Stimulated activated naive CD8-positive, alpha-beta T cell treated with anti-CD3 and anti-CD28 coated beads, Interleukin-15, Interleukin-2, amounts not matched to agents 100 U/mL and 50 U/mL, for 24 hours (primary cell): ENCODE data around the gene RCOR3.
A peak's percentile ranks its signal among the peaks of the same experiment; 100 is the strongest.

Experiments
- ATAC-seq: fragments of 150-1000 bp; cut with Tn5 transposase; one replicate; pipeline ENCODE4 v1.10.0; 2021
- DNase-seq: peaks from one replicate; pipeline ENCODE4 v3.0.0; 2021

The RCOR3 gene

GRCh38 chr1:211324992-211325775 is 66.0 kb downstream of the RCOR3 start:
- DNase-seq (no peak), ATAC-seq (no peak)

DNA sequence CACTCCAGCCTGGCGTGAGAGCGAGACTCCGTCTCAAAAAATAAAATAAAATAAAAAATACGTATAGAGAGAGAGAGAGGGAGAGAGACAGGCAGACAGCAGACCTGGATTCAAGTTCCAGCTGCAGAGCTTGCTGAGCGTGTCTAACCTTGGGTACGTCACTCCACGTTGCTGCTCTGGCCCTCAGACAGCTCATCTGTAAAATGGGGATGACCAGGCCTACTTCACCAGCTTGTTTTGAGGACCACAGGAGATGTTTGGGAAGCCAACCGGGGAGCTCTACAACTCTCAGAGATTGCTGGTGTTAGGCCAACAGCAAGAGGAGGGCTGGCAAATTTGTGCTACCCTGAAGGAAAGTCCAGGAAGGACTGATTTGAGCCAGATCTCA is 67.0 kb downstream of the RCOR3 start:
- DNase-seq (no peak), ATAC-seq (no peak)

- peak; percentile 68 for DNase-seq
These were observed 67.6 kb downstream of the RCOR3 start, which contains the start of gene TRAF5 for GRCh38 chr1:211326528-211327345. Gene TRAF5 (plus strand): TSS chr1:211326833. CDS start chr1:211353240, 26,407 bp downstream.

GRCh38 chr1:211327346-211327921 is 68.3 kb downstream of the RCOR3 start:
- ATAC-seq (no peak), DNase-seq (no peak)

More at GRCh38 chr1:211326528-211327345, 67.6 kb downstream of the RCOR3 start, which contains the start of gene TRAF5:
- ATAC-seq = peak; percentile 5

DNA sequence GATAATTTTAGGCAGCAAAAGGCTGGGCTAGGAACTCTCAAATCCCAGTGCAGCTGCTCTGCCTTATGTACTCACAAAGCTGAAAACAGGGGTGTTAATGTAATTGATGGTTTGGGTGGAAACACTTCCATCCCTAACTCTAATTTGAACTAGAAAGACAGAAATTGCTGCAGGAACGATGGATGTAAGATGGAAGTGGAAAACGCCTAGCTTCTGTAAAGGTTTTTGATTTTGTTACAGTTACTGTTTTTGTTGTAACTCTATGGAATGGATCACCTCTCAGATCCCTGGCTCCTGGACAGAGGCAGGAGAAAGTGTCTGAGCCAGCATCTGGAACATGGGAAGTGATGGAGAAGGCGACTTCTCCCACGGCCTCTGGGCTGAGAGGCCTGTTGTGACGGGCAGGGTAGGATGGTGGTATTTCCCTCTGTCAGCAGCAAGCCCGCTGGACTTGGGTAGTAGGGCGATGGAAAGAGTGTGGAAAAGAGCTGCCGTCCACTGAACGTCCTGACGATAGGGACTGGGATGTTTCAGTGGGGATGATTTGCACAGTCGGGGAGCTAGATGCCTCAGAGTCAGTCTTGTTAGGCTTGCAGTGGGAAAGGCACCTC is 69.0 kb downstream of the RCOR3 start:
- no peak for DNase-seq
- no peak for ATAC-seq

DNA sequence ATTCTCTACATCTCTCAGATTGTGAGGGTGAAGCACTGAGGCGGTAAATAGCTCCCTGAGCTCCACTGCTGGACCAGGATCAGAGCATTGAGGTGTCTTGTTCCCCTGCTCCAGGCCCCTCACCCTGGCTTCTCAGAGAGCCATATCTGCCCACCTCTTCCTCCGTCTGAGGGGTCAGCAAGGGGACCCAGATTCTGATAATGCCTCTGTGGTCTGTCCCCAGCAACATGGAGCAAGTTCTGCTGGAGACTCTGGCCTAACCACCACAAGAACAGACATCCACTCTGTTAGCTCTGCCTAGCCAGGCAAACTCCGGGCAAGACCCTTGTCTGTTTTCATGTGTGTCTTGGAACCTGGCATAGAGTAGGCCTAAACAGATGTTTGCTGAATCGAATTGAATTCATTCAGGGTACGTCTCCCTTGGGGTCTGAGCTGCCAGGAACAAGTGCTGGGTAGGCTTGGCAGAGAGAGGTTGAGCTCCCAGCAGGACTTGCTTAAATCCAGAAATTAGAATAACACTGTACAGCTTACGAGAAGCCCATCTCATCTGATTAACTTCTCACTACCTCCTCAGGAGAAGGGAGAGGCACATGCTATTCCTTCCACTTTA is 69.8 kb downstream of the RCOR3 start:
- no peak for ATAC-seq
- DNase-seq = no peak

GRCh38 chr1:211329764-211330201 is 70.6 kb downstream of the RCOR3 start:
- DNase-seq (no peak), ATAC-seq (no peak)

DNA sequence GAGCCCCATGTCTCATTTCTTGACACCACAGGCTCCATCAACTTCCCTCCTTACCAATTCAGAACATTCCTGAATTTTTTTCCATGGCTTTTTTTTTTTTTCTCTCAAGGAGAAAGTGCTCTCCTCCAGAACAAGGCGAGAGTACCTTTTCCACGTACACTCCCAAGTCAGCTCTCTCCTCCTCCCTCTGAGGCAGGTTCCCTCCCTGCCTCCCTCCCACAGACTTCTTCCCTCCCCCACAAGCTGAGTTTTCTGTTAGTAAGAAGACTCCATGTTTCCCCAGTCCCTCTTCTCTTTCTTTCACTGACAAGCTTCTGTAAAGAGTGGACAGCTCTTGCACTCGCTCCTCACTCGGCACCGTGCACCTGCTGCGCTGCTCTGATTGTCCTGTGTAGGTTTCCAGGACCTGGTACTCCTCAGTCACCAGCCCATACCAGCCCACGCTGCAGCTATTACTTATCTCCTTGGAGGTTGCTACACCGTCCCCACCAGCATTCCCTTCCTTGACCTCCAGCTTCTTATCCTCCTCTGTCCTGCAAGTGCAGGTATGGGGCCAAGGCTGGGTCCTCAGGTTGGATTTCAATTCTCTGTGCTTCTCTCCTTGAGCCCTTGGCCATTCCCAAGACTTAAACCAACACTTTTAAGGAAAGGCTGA is 71.2 kb downstream of the RCOR3 start:
- no peak for ATAC-seq
- DNase-seq = no peak

- ATAC-seq = no peak
- DNase-seq = no peak
These were observed 72.0 kb downstream of the RCOR3 start for GRCh38 chr1:211331011-211331709.

DNA sequence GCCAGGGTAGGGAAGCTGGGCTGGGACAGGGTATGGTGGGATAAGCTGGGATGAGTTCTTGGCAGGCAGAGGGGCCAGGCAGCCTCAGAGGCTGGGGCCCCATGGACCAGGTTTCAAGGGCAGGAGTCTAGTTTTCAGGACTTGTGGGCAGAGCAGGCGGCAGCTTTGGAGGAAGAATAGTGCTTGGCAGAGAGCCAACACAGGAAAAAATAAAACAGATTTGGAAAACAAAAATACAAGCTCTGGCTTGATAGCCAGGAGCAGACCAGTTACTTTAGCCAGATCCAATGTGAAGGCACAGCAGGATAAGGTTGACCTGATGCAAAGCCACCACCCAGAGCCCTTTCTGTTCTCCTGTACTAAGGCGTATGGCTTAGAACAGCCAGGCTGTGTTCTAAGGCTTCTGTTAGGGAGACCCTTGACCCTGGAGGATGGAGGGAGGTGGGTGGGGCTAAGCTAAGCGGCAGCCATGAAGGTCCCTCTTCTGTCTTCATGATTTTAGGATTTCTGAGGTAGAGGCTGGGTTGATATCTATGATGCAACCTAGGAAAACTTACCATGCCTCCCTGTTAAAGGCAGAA is 73.0 kb downstream of the RCOR3 start:
- no peak for ATAC-seq
- DNase-seq = no peak

DNA sequence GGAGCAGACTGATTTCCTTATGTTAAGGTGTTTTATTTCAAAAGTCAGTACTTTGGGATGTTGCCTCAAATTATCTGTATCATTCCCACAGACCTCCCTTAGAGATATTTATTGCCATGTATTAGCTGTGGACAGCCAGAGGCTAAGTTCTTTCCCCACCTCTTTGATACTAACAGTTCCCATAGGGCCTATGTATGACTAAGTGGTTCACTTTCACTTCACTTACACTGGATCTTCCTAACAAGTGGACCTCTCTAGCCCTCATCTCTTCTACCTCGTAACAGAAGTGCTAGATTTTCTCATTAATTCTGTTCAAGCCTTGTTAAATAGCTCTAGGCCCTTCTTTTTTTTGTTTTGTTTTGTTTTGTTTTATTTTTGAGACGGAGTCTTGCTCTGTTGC is 73.7 kb downstream of the RCOR3 start:
- ATAC-seq = no peak
- DNase-seq = no peak

DNA sequence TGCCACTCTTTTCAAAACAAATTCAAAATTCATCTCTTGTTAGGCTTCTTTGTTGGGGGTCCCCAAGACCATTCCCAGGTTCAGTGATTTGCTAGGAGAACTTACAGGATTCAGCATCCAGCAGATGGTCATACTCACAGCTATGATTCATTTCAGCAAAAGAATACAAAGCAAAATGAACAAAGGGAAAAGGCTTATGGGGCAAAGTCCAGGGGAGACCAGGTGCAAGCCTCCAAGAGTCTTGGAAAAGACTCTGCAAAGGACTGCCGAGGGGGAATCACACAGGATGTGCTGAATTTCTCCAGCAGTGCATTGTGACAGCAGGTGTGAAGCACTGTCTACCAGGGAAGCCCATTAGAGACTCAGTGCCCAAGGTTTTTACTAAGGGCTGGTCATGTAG is 74.7 kb downstream of the RCOR3 start:
- ATAC-seq = no peak
- no peak for DNase-seq

GRCh38 chr1:211334986-211335385 is 75.8 kb downstream of the RCOR3 start:
- peak; percentile 84 for ATAC-seq
- DNase-seq = no peak

GRCh38 chr1:211335522-211336157 is 76.5 kb downstream of the RCOR3 start:
- DNase-seq = no peak
- no peak for ATAC-seq

- no peak for ATAC-seq
These were observed 77.0 kb downstream of the RCOR3 start for GRCh38 chr1:211336161-211336560.

GRCh38 chr1:211336775-211337174 is 77.6 kb downstream of the RCOR3 start:
- DNase-seq (no peak), ATAC-seq (no peak)

More at GRCh38 chr1:211336161-211336560, 77.0 kb downstream of the RCOR3 start:
- no peak for DNase-seq

GRCh38 chr1:211337430-211338223 is 78.5 kb downstream of the RCOR3 start:
- ATAC-seq = no peak
- DNase-seq = no peak

DNA sequence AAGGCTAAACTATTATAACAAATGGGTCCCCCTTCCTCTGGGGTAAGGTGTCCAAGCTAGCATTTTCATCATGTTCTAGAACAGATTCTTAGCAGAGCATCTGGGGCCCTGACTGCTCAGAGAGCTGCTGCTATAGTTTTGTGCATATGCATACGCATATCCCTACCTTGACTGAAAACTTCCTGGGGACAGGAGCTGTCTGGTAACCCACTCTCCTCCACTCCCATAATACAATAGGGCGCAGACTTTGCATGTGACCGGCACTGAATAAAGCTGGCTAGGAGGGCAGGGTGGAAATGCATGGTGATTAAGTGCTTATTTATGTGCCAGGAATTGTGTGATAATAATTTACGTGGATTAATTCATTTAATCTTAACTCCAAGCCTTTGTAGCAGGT is 79.1 kb downstream of the RCOR3 start:
- no peak for DNase-seq
- ATAC-seq = no peak

GRCh38 chr1:211339631-211340041 is 80.5 kb downstream of the RCOR3 start:
- ATAC-seq (peak; percentile 78), DNase-seq (peak; percentile 49)
